ENCODE results near the gene FAM20A.
"Not testable (repeated sequence)": the region's sequence is repeated elsewhere in the genome, so short reads cannot be mapped to it uniquely, and the experiment has no call there.

The FAM20A gene

DNA sequence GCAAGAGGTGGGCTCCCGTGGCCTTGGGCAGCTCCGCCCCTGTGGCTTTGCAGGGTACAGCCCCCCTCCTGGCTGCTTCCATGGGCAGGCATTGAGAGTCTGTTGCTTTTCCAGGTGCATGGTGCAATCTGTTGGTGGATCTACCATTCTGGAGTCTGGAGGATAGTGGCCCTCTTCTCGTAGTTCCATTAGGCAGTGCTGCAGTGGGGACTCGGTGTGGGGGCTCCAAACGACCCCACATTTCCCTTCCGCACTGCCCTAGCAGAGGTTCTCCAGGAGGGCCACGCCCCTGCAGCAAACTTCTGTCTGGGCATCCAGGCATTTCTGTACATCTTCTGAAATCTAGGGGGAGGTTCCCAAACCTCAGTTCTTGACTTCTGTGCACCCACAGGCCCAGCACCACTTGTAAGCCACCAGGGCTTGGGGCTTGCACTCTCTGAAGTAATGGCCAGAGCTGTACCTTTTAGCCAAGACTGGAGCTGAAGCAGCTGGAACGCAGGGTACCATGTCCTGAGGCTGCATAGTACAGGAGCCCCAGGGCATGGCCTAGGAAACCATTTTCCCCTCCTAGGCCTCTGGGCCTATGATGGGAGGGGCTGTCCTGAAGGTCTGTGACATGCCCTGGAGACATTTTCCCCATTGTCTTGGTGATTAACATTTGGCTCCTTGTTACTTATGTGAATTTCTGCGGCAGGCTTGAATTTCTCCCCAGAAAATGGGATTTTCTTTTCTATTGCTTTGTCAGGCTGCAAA, 82.9 kb downstream of the FAM20A start:
- no peak for DNase-seq

DNA sequence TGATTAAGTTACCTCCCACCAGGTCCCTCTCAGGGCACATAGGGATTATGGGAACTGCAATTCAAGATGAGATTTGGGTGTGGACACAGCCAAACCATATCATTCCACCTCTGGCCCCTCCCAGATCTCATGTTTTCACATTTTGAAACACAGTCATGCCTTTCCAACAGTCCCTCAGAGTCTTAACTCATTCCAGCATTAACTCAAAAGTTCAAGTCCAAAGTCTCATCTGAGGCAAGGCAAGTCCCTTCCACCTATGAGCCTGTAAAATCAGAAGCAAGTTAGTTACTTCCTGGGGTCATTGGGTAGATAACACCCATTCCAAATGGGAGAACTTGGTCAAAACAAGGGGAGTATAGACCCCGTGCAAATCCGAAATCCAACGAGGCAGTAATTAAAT, 83.6 kb downstream of the FAM20A start:
- not testable (repeated sequence) for DNase-seq

DNA sequence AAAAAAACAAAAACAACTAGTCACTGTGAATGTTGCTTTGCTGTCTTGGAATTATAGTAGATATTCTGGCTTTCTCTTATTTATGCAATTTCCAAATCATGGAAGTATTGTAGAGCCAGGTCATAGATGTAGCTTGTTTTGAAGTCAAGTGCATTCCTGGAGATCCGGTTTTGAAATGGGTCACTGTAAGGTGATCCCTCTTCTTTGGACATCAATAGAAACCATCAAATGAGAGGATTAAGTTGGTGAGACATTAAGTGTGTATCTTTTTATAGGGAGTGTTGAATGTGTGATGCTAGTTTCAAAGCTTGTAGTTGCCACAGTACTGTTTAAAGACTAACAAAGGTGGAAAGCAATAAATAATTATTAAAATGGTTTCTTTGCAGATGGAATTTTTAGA, 84.4 kb downstream of the FAM20A start:
- DNase-seq: no peak

DNA sequence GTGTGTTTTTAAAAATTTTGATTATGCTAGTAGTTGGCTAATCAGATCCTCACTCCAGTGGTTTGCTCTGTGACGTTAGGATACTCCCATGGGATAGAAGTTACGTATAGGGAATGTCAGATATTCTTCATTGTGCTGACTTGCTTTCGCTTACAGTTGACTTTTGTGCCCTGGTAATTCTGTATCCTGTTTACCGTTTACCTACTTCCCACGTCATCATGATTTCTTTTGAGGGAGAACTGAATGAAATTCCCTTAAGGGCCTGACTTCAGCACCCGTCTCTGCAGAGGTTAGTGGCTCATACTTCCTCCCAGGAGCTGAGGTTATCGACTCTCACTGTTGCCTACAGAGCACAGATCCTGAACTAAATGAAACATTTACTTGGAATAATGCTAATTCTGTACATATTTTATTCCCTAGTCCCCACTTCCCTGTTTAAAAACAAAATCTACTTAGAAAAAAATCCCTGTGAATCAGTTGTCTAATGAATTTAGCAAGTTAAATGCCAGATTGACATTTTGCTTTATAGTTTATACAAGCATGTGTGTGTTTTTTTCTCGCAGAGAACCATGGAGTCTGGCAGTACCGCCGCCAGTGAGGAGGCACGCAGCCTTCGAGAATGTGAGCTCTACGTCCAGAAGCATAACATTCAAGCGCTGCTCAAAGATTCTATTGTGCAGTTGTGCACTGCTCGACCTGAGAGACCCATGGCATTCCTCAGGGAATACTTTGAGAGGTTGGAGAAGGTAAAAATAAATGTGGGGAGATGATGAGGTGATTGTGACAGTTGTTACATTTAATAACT, 86.1 kb downstream of the FAM20A start:
- DNase-seq: no peak

DNA sequence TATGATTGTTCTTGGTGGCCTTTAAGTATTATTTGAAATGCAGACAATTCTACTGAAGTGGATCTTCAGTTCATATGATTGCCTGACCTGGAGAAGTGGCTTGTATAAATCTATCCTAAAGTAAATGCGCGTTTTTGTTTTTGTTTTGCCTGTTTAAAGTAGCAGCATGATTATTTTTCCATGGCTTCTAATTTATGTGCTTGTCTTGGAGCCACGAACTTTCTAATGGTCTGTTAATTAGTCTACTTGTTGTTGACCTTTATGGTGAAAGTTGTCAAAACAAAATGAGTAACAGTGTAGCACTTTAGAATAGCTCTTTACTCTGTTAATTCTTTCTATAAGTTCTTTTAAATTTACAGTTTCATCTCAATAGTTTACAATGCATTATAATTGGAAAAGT, 87.2 kb downstream of the FAM20A start:
- DNase-seq: no peak

DNA sequence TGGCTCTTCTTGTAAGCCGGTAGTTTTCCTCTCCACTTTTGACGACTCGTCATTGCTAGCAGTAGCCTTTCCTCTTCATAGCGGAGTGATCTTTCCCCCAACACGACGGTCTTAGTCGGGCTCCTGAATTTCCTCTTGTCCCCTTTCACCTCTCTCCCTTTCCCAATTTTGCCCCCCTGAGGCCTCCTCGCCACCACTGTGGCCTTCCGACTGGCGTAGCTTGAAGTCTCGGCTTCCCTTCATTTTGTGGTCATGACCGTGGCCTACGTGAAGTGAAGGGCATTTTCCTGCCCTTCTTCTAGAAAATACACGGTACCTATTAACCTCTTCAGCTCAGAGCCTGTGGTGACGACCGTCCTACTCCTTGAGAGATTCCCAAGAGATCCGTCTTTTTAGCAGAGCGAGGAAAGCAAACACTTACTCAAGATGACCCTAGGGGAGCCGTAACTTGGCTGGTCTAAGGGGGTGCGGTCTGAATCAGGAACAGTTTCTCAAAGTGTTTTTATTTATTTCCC, 88.2 kb downstream of the FAM20A start:
- peak; percentile 55 for DNase-seq

DNA sequence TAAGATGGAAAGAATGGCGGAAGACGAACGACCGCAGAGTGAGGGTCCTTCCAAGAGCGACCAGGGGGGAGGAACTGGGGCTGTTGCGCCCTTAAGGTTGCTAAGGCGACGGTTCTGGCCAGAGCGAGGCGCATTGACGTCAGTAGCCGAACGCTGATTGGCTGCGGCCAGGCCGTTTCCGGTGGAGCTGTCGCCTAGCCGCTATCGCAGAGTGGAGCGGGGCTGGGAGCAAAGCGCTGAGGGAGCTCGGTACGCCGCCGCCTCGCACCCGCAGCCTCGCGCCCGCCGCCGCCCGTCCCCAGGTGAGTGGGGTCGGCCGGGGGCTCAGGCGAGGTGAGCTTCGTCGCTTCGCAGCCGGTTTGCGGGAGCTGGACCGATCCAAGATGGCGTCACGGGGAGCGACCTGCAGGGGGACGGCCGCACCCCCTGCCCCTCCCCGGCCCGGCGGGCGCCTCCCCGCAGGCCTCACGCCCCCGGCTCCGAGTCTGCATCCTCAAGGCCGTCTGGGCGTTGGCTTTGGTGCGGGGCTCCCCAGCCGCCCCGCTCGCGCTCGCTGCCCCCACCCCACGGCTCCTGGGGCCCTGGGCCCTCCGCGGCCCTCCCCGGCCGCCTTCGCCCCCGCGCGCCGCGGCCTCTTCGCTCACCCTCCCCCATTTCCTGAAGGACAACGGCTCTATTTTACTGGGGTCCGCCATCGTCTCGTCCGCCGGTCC, 88.8 kb downstream of the FAM20A start, which contains the start of gene PRKAR1A:
PRKAR1A (plus strand) TSS at position 184 of the 713 bp plus-strand sequence. CDS start 2,970 bp downstream, outside the sequence.
- peak; percentile 98 for DNase-seq

DNA sequence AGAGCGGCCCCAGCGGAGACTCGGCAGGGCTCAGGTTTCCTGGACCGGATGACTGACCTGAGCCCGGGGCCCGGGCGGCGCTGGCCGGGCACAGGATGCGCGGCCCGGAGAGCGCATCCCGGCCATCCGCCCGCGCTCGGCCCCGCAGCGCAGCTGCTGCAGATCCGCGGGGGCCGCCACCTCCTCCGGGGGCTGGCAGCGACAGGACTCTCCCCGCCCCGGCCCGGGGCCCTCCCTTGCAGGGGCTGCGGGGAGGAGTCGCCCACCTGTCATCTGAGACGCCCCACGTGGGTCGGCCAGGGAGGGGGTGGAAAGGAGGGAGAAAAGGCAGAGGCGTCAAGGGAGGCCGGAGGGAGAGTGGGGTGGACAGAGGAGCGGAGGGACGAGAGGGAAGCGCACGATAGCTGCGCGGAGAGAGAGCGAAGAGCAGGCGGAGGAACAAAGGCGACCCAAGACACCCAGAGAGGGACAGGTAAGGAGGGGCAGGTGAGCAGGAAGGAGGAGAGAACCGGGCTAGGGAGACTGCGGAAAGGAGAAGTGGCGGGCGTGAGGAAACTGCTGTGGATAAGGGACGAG, 89.4 kb downstream of the FAM20A start:
- peak; percentile 77 for DNase-seq

DNA sequence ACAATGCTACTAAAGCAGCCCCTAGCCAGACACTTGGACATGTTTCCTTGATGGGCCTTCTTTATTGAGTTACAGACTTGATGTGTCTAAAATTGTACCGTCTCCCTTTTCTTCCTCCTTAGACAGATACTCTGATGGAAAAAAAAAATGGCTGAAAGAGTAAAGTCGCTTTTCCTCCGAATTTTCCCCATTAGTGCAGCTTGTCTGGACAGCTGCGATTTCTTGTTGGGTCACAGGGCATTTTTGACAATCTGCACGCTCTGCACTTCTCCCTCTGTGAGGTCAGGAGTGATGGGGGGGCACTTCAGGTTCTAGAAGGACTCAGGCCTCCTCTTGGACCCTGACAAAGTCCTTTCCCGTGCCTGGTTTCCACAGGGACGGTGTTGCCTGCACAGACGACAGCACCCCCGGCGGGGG, 89.9 kb downstream of the FAM20A start:
- DNase-seq: peak; percentile 31

DNA sequence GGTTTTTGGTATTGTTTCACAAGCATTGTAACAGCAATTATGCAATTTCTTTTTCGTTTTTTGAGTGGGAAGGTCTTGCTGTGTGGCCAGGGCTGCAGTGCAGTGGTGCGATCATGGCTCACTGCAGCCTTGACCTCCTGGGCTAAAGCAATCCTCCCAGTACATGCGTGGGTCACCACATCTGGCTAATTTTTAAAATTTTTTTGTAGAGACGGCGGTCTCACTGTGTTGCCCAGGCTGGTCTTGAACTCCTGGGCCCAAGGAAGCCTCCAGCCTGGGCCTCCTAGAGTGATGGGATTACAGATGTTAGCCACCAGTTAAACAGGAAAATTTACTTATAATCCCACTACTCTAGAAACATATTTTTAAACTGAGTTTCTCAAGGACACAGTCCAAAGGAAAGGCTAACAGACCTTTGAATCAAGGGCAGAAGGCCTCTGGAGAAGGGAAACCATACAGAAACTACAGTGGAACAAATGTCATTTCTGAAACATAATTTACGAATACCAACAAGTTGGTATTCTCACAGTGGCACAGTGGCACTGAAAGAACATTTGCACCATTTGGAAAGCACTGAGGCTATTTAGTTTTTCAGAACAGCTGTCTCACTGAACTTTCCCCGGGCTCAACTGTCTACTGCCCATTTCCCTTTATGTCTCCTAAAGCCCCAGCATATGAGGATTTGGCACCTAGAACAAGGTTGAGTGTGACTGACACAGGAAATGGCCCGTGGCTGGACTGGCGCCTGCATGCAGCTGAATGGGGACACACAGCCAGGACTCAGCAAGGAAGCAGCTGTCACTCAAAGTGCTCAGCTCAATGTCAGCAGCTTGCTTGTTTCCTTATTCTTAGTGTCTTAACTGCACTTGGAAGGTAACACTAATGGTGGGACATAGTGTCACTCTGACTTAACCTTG, 91.8 kb downstream of the FAM20A start:
- no peak for DNase-seq

DNA sequence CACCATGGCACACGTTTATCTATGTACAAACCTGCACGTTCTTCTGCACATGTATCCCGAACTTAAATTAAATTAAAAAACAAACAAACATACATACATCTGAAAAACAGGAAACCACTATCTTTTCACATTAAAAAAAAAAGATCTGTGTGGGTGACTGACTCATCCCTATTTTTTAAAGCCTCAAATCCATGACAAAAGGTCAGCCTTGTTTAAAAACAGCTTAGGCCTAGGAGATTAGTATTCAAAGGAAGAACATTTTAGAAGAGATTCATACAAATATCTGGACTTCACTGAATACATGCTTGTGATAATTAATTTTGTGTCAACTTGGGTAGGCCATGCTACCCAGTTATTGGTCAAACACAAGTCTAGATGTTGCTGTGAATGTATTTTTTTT, 93.6 kb downstream of the FAM20A start:
- DNase-seq: no peak

DNA sequence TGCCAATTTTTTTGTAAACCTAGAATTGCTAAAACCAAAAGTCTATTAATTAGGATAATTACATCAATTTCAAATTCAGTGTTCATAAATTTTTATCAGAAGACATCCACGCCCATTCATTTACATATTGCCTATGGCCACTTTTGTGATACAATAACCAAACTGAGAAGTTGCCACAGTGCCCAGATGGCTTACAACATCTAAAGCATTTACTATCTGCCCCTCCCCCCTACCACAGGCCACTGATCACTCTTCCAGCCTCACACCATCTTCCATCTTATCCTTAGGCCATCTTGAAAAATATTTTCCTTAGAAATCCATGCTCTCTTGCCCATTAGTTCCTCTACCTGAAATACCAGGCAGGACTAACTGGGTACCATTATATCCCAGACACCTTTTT, 95.2 kb downstream of the FAM20A start:
- DNase-seq: no peak

DNA sequence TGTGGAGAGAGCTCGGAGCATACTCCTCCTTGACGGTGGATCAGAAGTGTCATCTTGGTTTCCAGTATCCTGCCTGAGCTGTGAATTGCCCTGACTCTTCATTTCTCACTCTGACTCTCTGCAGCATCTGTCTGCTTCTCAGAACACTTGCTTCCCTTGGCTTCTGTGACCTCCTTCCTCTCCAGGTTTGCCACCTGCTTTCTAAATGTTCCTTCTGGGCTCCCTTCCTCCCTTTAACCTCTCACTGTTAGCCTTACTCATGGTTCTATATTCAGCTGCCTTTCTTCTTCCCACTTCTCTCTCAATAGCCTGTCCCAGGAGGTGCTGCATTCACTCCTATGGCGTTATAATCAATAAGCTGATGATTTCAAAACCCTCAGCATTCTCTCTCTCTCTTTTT, 100.1 kb downstream of the FAM20A start:
- DNase-seq: no peak

DNA sequence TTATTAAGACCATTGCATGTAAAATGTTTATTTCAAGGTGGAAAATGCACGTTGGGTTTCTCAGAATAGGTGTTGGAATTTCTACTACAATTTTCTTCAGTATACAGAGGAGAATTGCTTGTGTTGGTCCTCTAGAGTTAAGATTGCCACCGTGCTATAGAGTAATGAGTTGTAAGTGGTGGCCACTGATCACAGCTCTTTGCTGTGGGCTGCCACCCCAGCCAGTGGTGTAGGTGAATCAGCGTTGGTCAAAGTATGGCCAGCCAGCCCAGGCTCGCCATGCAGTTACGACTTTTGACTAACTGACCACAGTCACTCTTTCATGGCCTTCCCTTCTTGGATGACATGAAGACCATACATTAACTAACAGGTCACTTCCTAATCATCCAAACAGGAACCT, 101.6 kb downstream of the FAM20A start:
- DNase-seq: no peak

DNA sequence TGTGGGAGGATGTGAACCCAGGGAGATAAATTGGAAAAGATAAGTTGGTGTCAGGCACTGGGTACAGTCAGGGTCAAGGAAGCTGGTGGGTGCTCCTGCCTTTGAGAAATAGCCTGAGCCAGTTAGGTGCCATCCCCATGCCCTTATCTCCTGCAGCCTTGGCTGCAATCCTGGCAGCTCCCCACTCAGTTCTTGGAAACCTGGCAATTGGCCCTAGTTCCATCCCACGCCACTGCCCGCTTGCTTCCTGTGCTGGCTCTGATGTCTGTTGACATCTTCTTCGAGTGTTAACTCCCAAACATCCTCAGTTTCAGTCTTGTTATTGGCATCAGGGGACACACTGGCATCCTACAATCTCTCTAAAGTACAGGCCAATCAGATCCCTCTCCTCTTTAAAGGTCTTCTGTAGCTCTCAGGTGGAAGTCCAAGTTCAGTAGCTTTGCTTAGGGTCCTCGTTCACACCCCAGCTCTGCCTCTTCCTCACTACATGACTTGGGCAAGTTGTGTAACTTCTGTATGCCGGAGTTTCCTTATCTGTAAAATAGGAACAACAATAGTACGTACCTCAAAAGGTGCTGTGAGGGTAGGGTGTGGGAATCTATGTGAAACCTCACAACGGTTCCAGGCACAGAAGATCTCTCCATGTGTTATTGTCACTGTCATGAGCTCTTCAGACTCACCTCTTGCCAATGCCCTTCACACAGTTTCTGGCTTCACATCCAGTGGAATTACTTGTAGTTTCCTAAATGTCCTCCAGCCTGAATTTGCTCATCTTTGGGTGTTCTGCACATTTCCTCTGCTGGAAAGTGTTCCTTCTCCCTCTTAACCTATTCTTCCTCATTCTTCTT, 102.5 kb downstream of the FAM20A start:
- DNase-seq: no peak

DNA sequence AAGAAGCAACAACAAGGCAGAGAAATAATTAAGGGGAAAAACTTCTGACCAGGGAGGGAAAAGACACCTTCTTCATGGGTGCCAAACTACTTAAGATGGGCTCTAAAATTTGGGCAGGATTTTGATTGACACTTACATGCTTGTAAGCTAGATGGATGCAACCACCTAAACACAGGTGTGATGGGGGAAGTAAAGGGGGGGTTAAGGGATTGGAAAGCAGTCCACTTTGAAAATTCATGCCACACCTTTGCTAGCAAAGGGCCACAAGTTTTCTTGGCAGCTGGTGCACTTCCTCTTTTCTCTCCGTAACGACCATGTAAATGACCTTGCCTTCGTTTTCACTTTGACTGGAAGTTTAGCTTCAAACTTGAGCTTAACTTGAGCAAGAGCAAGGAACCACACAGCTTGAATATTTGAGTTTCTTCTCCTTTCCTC, 103.3 kb downstream of the FAM20A start:
- DNase-seq: peak; percentile 18

DNA sequence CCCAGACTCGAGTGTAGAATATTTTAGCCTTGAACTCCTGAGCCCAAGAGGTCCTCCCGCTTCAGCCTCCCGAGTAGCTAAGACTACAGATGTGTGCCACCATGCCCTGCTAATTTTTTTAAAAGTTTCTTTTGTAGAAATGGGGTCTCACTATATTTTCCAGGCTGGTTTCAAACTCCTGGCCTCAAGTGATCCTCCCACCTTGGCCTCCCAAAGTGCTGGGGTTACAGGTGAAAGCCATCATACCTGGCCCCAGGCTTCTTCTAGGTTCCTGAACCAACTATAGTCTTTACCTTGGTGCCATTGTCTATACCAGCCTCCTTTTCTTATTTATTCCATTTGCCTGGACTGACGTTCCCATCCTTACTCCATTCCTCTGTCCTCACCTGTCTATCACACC, 106.1 kb downstream of the FAM20A start:
- no peak for DNase-seq

DNA sequence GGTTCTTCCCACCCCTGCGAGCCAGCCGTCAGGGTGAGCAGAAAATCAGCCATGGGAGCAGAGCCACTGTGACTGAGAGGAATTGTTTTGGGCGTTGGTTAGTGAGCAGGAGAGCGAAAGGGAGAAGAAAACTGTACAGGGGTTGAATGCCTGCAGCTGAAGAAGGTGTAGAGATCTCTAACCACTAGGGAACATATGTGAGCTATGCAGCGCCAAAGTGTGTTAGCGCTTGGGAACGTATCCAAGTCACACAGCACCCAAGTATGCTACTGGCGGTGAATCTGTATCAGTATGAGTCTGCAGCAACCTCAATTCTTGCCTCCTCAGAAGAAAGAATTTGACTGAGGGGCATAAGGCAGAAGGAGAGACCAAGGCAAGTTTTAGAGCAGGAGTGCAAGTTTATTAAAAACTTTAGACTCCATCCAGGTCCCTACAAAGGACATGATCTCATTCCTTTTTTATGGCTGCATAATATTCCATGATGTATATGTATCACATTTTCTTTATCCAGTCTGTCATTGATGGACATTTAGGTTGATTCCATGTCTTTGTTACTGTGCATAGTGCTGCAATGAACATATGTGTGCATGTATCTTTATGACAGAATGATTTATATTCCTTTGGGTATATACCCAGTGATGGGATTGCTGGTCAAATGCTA, 108.6 kb downstream of the FAM20A start:
- not testable (repeated sequence) for DNase-seq

DNA sequence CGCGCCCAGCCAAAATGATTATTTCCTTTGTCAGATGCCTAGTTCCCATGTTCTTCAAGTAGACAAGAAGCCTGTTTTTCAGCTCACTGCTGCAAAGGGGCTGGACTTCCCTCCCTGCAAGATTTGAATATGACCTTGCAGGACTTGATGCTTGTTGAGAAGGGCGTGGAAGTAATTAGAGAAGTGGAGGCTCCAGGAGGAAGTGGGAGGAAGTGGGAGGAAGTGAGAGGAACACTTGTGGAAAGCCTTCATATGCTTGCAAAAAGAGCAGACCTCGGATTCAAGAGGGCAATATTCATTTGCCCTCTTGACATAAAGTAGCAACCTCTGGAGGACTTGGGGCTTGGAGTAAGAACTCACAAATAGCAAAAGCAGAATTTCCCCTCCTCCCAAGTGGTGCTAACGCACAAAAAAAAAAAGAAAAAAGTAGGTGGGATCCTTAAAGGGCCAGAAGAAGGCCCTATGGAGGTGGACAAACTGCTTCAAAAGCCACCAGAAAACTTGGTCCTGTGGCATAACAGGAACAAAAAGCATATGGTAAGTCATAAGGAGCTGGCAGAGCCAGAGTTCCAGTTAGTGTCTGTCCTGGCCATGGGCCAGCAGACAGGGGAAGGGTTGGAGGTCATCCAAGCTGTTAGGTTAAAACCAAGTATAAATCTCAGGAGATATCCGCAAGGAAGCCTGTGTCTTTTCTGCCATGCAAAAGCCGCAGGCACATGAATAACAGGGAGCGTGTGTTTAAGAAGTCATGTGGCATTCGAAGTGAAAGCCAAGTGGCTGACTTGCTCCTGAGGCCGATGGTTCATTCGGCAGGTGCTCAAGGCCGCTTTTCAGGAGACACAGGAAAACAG, 109.6 kb downstream of the FAM20A start:
- DNase-seq: no peak
